CD14-positive monocyte (primary cell): ENCODE data around the gene MRPL21. TPM values are rescaled to one million over a fixed set of nuclear protein-coding genes. Genes with fewer than 3 reads are reported as not detected.

Experiments used
- DNase-seq, 3 donors: peaks; one replicate each; pipeline ENCODE4 v3.0.0-alpha.2; 2011 to 2022
- H2AFZ ChIP-seq: 2 replicates; pipeline ENCODE4 v1.6.0; 2012; ENCODE audit warnings: mild to moderate bottlenecking, low read depth, low read length, inconsistent platforms; ENCODE audit not compliant: insufficient read depth, poor library complexity, severe bottlenecking
- H3K27ac ChIP-seq, 2 donors: 1 replicate in 1 of 2; 2 replicates in 1 of 2; pipeline ENCODE4 v1.5.1; 2012 to 2013; ENCODE audit warnings: low read length in 2 of 2, control low read depth in 1 of 2, inconsistent platforms in 1 of 2, low read depth in 1 of 2, mild to moderate bottlenecking in 1 of 2
- H3K27me3 ChIP-seq, 2 donors: one replicate each; pipeline versions ENCODE4 v1.6.0 to v1.6.1; 2011 to 2013; ENCODE audit warnings: low read length in 2 of 2; ENCODE audit not compliant: control insufficient read depth in 2 of 2, insufficient read depth in 2 of 2
- H3K36me3 ChIP-seq, 2 donors: replicated peaks in 1 of 2; 1 replicate in 1 of 2; 2 replicates in 1 of 2; pipeline versions ENCODE4 v1.5.1 to v1.6.1; 2012 to 2013; ENCODE audit warnings: low read length in 2 of 2, control low read depth in 1 of 2, inconsistent platforms in 1 of 2, mild to moderate bottlenecking in 1 of 2; ENCODE audit not compliant: insufficient read depth in 2 of 2, control insufficient read depth in 1 of 2
- H3K4me1 ChIP-seq, 2 donors: 1 replicate in 1 of 2; 2 replicates in 1 of 2; pipeline versions ENCODE4 v1.5.1 to v1.6.1; 2012 to 2013; ENCODE audit warnings: low read length in 2 of 2, control low read depth in 1 of 2, inconsistent platforms in 1 of 2, mild to moderate bottlenecking in 1 of 2, moderate library complexity in 1 of 2; ENCODE audit not compliant: insufficient read depth in 2 of 2, control insufficient read depth in 1 of 2
- H3K4me2 ChIP-seq: replicated peaks from 2 replicates; pipeline ENCODE3; 2012; ENCODE audit warnings: low read length, moderate library complexity, mild to moderate bottlenecking; ENCODE audit not compliant: poor library complexity, severe bottlenecking; ENCODE audit errors: extremely low read depth
- H3K4me3 ChIP-seq, 3 experiments: fragments of 200-600 bp in 1 of 3; sonication (generic) in 1 of 3; replicated peaks in 1 of 3; 1 replicate in 2 of 3; 2 replicates in 1 of 3; pipeline ENCODE4 v1.5.1; 2011 to 2013; ENCODE audit warnings: low read length in 3 of 3, mild to moderate bottlenecking in 3 of 3, control low read depth in 2 of 3, low read depth in 2 of 3, inconsistent platforms in 1 of 3, moderate library complexity in 1 of 3
- H3K79me2 ChIP-seq: 2 replicates; pipeline ENCODE4 v1.6.0; 2012; ENCODE audit warnings: mild to moderate bottlenecking, control low read depth, inconsistent platforms, low read length, moderate library complexity; ENCODE audit not compliant: insufficient read depth
- H3K9ac ChIP-seq: 2 replicates; pipeline ENCODE4 v1.6.0; 2017; ENCODE audit warnings: low read length, mild to moderate bottlenecking; ENCODE audit not compliant: insufficient read depth, poor library complexity, severe bottlenecking
- H3K9me3 ChIP-seq, 2 donors: replicated peaks in 1 of 2; 1 replicate in 1 of 2; 2 replicates in 1 of 2; pipeline versions ENCODE4 v1.5.1 to v1.6.1; 2012 to 2013; ENCODE audit warnings: low read length in 2 of 2, control low read depth in 1 of 2; ENCODE audit not compliant: control insufficient read depth in 1 of 2, insufficient read depth in 1 of 2
- H4K20me1 ChIP-seq: 2 replicates; pipeline ENCODE4 v1.6.0; 2012; ENCODE audit warnings: mild to moderate bottlenecking, low read length, control low read depth, moderate library complexity; ENCODE audit not compliant: insufficient read depth
- H3K27ac Mint-ChIP-seq, 7 donors: one replicate each; pipeline ENCODE4 v1.8.0; 2020; ENCODE audit warnings: mild to moderate bottlenecking in 7 of 7, mixed read lengths in 7 of 7, moderate library complexity in 6 of 7, inconsistent platforms in 2 of 7
- H3K27me3 Mint-ChIP-seq, 3 donors: one replicate each; pipeline ENCODE4 v1.8.0; 2021 to 2022; ENCODE audit warnings: low read depth in 3 of 3, mild to moderate bottlenecking in 3 of 3, mixed read lengths in 3 of 3, moderate library complexity in 3 of 3, inconsistent platforms in 1 of 3
- H3K36me3 Mint-ChIP-seq, 2 donors: one replicate each; pipeline ENCODE4 v1.8.0; 2020; ENCODE audit warnings: mixed read lengths in 2 of 2, inconsistent platforms in 1 of 2, mild to moderate bottlenecking in 1 of 2
- H3K4me1 Mint-ChIP-seq: one replicate; pipeline ENCODE4 v1.8.0; 2020; ENCODE audit warnings: mild to moderate bottlenecking, mixed read lengths
- H3K4me3 Mint-ChIP-seq, 2 donors: one replicate each; pipeline ENCODE4 v1.8.0; 2020; ENCODE audit warnings: mild to moderate bottlenecking in 2 of 2, mixed read lengths in 2 of 2, moderate library complexity in 1 of 2
- H3K9me3 Mint-ChIP-seq, 7 donors: one replicate each; pipeline ENCODE4 v1.8.0; 2020 to 2022; ENCODE audit warnings: mixed read lengths in 7 of 7, mild to moderate bottlenecking in 6 of 7, moderate library complexity in 6 of 7, inconsistent platforms in 2 of 7
- CTCF ChIP-seq: fragments of 200-600 bp; IDR thresholded peaks from one replicate; pipeline ENCODE4 v1.8.0; 2022; ENCODE audit warnings: antibody characterized with exemption, mild to moderate bottlenecking
- WGBS: methylation state at CpG from one replicate; pipeline ENCODE4 v1.1.5; 2013; ENCODE audit warnings: missing lambda C conversion rate; ENCODE audit not compliant: insufficient coverage; 5-methylcytosine and 5-hydroxymethylcytosine counted together
- intact Hi-C, 2 donors: fragments of 100-400 bp; cut with micrococcal nuclease; formaldehyde crosslinking; loops; one replicate each; pipeline versions ENCODE4 v1.15.0 to v1.15.1; 2023
- polyA plus RNA-seq, 3 donors: library from polyadenylated mRNA; depleted of rRNA in 1 of 3; unstranded in 2 of 3; stranded (reverse) in 1 of 3; fragments of 300-500 nt in 2 of 3; fragments of >200 nt in 1 of 3; fragmentation: Illumina TruSeq in 2 of 3; gene quantifications; 1 replicate in 2 of 3; 2 replicates in 1 of 3; pipeline ENCODE4 v1.2.3, GENCODE V29; 2012 to 2021

Gene MRPL21
- polyA plus RNA-seq, 3 donors, result 38.8 to 138 (median 104) TPM

GRCh38 chr11:68880851-68881250 is 22.8 kb downstream of the MRPL21 start:
- H3K79me2 ChIP-seq, result no peaks in the 10 kb centered on the region
- H3K27me3 Mint-ChIP-seq, result peaks cover 1 to 2% (median 2%) of the 10 kb centered on the region in 3 donors
- no peak overlapping the region for H3K4me2 ChIP-seq
- H2AFZ ChIP-seq, result no peak overlapping the region
- H3K4me3 Mint-ChIP-seq, result no peak overlapping the region
- H3K27me3 ChIP-seq, result no peaks in the 10 kb centered on the region
- WGBS, result 100% methylated on average over 2 of the region's 5 CpGs
- intact Hi-C loops, result no loop called here
- H3K36me3 Mint-ChIP-seq, result peaks cover 0 to 2% of the 10 kb centered on the region in 2 donors
- no peak for DNase-seq
- peaks cover under 1% of the 10 kb centered on the region for H3K4me1 Mint-ChIP-seq
- peaks cover under 1 to 6% (median 3%) of the 10 kb centered on the region in 7 donors for H3K9me3 Mint-ChIP-seq
- no peaks in the 10 kb centered on the region for H4K20me1 ChIP-seq
- no peak overlapping the region for H3K27ac Mint-ChIP-seq
- H3K36me3 ChIP-seq, result no peaks in the 10 kb centered on the region
- H3K27ac ChIP-seq, result no peak overlapping the region
- H3K9ac ChIP-seq, result no peak overlapping the region
- H3K9me3 ChIP-seq, result peaks cover 0 to 3% of the 10 kb centered on the region in 2 donors
- no peaks in the 10 kb centered on the region for H3K4me1 ChIP-seq
- H3K4me3 ChIP-seq, result no peak overlapping the region
- no peak for TF ChIP-seq CTCF

- Histone ChIP-seq H3K36me3 (no peaks in the 10 kb centered on the region), H3K4me2 (no peak overlapping the region), H3K4me1 (no peaks in the 10 kb centered on the region), H3K4me3 (no peak overlapping the region), H2AFZ (no peak overlapping the region), H3K9me3 (peaks cover 0 to 3% of the 10 kb centered on the region in 2 donors), H3K27ac (no peak overlapping the region), H3K27me3 (no peaks in the 10 kb centered on the region), H3K79me2 (no peaks in the 10 kb centered on the region), H4K20me1 (no peaks in the 10 kb centered on the region), H3K9ac (no peak overlapping the region)
- H3K27ac Mint-ChIP-seq, result peak overlapping the region in 3 of 7 donors; percentile 21 to 50 (median 42)
- TF ChIP-seq CTCF, result no peak
- peaks cover 2 to 12% (median 7%) of the 10 kb centered on the region in 7 donors for H3K9me3 Mint-ChIP-seq
- peaks cover 3% of the 10 kb centered on the region for H3K4me1 Mint-ChIP-seq
- peaks cover 0 to 2% of the 10 kb centered on the region in 2 donors for H3K36me3 Mint-ChIP-seq
- WGBS, result 99% methylated on average over 7 of the region's 7 CpGs
- no peak for DNase-seq
- intact Hi-C loops, result no loop called here
- H3K27me3 Mint-ChIP-seq, result peaks cover 2 to 5% (median 3%) of the 10 kb centered on the region in 3 donors
- H3K4me3 Mint-ChIP-seq, result no peak overlapping the region
Observed at GRCh38 chr11:68878022-68878421, 25.6 kb downstream of the MRPL21 start.
